SK-N-SH (cell line): ENCODE data around the gene RMDN3.

Experiments used
- GABPA ChIP-seq: IDR thresholded peaks from 2 replicates; pipeline ENCODE4 v1.4.0; 2012; ENCODE audit warnings: low read depth, mild to moderate bottlenecking
- JUND ChIP-seq: IDR thresholded peaks from 2 replicates; pipeline ENCODE4 v1.4.0; 2012
- MXI1 ChIP-seq: IDR thresholded peaks from 2 replicates; pipeline ENCODE4 v1.6.1; 2012; ENCODE audit warnings: mild to moderate bottlenecking, low read depth, low read length, improper control_type of control experiment
- NFIC ChIP-seq: IDR thresholded peaks from 2 replicates; pipeline ENCODE4 v1.4.0; 2012; ENCODE audit warnings: borderline replicate concordance
- POLR2AphosphoS5 ChIP-seq: IDR thresholded peaks from 2 replicates; pipeline ENCODE4 v1.6.1; 2012; ENCODE audit warnings: low read depth, low read length
- RAD21 ChIP-seq: IDR thresholded peaks from 2 replicates; pipeline ENCODE4 v1.6.1; 2012; ENCODE audit warnings: mild to moderate bottlenecking, low read length
- TCF12 ChIP-seq: IDR thresholded peaks from 2 replicates; pipeline ENCODE4 v1.4.0; 2012
- TF ChIP-seq, protein P1 (sequence below): IDR thresholded peaks from 2 replicates; pipeline ENCODE4 v1.4.0; 2012; ENCODE audit warnings: low read depth

DNA sequence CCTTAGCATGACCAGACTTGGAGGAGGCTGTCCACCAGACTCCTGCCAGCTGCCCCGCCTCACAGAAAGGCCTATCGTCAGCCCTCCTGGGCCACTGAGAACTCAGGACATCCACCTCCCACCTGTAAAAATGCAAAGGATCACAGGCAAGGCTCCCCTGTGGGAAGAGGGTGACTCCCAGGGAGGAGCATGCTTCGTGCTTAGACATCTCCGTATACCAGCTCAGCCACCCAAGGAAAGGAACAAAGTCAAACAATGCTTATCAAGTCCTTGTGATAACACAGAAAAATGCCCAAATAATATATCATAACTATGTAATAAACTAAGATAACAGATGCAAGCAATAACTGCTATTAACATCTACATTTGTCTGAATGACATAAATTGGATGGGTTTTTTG lies 4.2 kb downstream of the RMDN3 start:
- TF ChIP-seq JUND (no peak), GABPA (no peak), RAD21 (no peak), TCF12 (no peak), NFIC (no peak), MXI1 (no peak), POLR2AphosphoS5 (no peak)
- TF ChIP-seq, protein P1, sequence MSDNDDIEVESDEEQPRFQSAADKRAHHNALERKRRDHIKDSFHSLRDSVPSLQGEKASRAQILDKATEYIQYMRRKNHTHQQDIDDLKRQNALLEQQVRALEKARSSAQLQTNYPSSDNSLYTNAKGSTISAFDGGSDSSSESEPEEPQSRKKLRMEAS = no peak
